Caco-2 (cell line): Measurements from ENCODE around the gene PTPN9. TPM values are rescaled to one million over a fixed set of nuclear protein-coding genes. Genes with fewer than 3 reads are reported as not detected.

Source experiments
- BruUV-seq: library from RNA; stranded (reverse); fragments of 400-500 nt; replicated peaks from 2 replicates; lab custom pipeline; 2021; lab: Mats Ljungman, UMichigan
- CTCF ChIA-PET: fragments of 300-600 bp; sonication (Branson Sonifier 250); formaldehyde crosslinking; loops from one replicate; lab custom pipeline; 2022; ENCODE audit warnings: antibody characterized with exemption; lab: Charles Lee
- POLR2A ChIA-PET: fragments of 300-600 bp; sonication (Branson Sonifier 250); formaldehyde crosslinking; loops from one replicate; lab custom pipeline; 2022; ENCODE audit warnings: antibody characterized with exemption; lab: Charles Lee
- DNase-seq, 2 experiments: peaks; one replicate each; pipeline versions ENCODE4 v3.0.0 to v3.0.0-alpha.2; 2020 to 2022
- H3K27me3 ChIP-seq: replicated peaks from 2 replicates; pipeline ENCODE4 v1.6.0; 2011; ENCODE audit warnings: low read length; ENCODE audit not compliant: control insufficient read depth, insufficient read depth
- H3K36me3 ChIP-seq: 2 replicates; pipeline ENCODE4 v1.5.1; 2011; ENCODE audit warnings: low read length; ENCODE audit not compliant: control insufficient read depth, insufficient read depth
- H3K4me1 ChIP-seq: fragments of 250-450 bp; sonication (Bioruptor Pico); 2 replicates; pipeline ENCODE4 v1.5.1; 2020; ENCODE audit warnings: mild to moderate bottlenecking
- H3K4me3 ChIP-seq: 2 replicates; pipeline ENCODE4 v1.5.1; 2011; ENCODE audit warnings: low read depth, mild to moderate bottlenecking, control low read depth, low read length
- H3K9me3 ChIP-seq: fragments of 250-450 bp; sonication (Bioruptor Pico); 2 replicates; pipeline ENCODE4 v1.5.1; 2020; ENCODE audit warnings: mild to moderate bottlenecking, moderate library complexity
- H3K27ac Mint-ChIP-seq: one replicate; pipeline ENCODE4 v1.8.0; 2022; ENCODE audit warnings: mixed read lengths; ENCODE audit not compliant: unreplicated experiment
- H3K27me3 Mint-ChIP-seq: one replicate; pipeline ENCODE4 v1.8.0; 2022; ENCODE audit warnings: mixed read lengths; ENCODE audit not compliant: insufficient read depth, unreplicated experiment
- H3K36me3 Mint-ChIP-seq: one replicate; pipeline ENCODE4 v1.8.0; 2022; ENCODE audit warnings: mild to moderate bottlenecking, mixed read lengths; ENCODE audit not compliant: insufficient read depth, unreplicated experiment
- H3K4me1 Mint-ChIP-seq: one replicate; pipeline ENCODE4 v1.8.0; 2022; ENCODE audit warnings: low read depth, mixed read lengths; ENCODE audit not compliant: unreplicated experiment
- H3K4me3 Mint-ChIP-seq: one replicate; pipeline ENCODE4 v1.8.0; 2022; ENCODE audit warnings: mild to moderate bottlenecking, moderate library complexity, mixed read lengths; ENCODE audit not compliant: unreplicated experiment
- H3K9me3 Mint-ChIP-seq: one replicate; pipeline ENCODE4 v1.8.0; 2022; ENCODE audit warnings: mixed read lengths; ENCODE audit not compliant: unreplicated experiment
- CTCF ChIP-seq, 2 experiments: fragments of 200-600 bp in 1 of 2; IDR thresholded peaks; 1 replicate in 1 of 2; 2 replicates in 1 of 2; pipeline versions ENCODE4 v1.5.1 to v1.8.0; 2011 to 2022; ENCODE audit warnings: antibody characterized with exemption in 1 of 2, control low read depth in 1 of 2, inconsistent platforms in 1 of 2, low read depth in 1 of 2, low read length in 1 of 2, mild to moderate bottlenecking in 1 of 2, moderate library complexity in 1 of 2; ENCODE audit not compliant: insufficient read depth in 1 of 2, severe bottlenecking in 1 of 2, unreplicated experiment in 1 of 2
- intact Hi-C: fragments of 100-400 bp; cut with micrococcal nuclease; formaldehyde crosslinking; loops from one replicate; pipeline ENCODE4 v1.10.0; 2022; ENCODE audit not compliant: unreplicated experiment
- total RNA-seq: library from RNA; stranded (reverse); gene quantifications from 2 replicates; pipeline ENCODE4 v1.2.3, GENCODE V29; 2022

PTPN9 gene
- total RNA-seq, 1 experiment from 2014 or later = 27.7 TPM

- no peaks in the 10 kb centered on the region for H3K27me3 Mint-ChIP-seq
- no peak for TF ChIP-seq CTCF (IDR thresholded peaks at IDR 0.05; ENCODE audit: insufficient read depth in 1 of 2, low read depth in 1 of 2, low read length in 1 of 2, severe bottlenecking in 1 of 2, unreplicated experiment in 1 of 2)
- Histone ChIP-seq H3K36me3 (peaks cover 1% of the 10 kb centered on the region; the same call in 1 of the 2 replicates), H3K9me3 (no peaks in the 10 kb centered on the region), H3K4me3 (no peak overlapping the region), H3K27me3 (no peaks in the 10 kb centered on the region), H3K4me1 (no peaks in the 10 kb centered on the region)
- peaks cover 17% of the 10 kb centered on the region for H3K36me3 Mint-ChIP-seq
- no peak for DNase-seq
- ChIA-PET POLR2A (no interaction called here), CTCF (no interaction called here)
- intact Hi-C loops = no loop called here
- BruUV-seq = no TSS peak
- H3K9me3 Mint-ChIP-seq = no peaks in the 10 kb centered on the region
- H3K4me1 Mint-ChIP-seq = no peaks in the 10 kb centered on the region
- H3K4me3 Mint-ChIP-seq = no peak overlapping the region
- no peak overlapping the region for H3K27ac Mint-ChIP-seq
These were observed 37.7 kb upstream of the PTPN9 start for GRCh38 chr15:75616766-75617165.

- H3K9me3 Mint-ChIP-seq = no peaks in the 10 kb centered on the region
- no peaks in the 10 kb centered on the region; the same call in 1 of the 2 replicates for H3K36me3 ChIP-seq
- no peak for DNase-seq
- H3K9me3 ChIP-seq = no peaks in the 10 kb centered on the region
- no TSS peak for BruUV-seq
- H3K4me3 Mint-ChIP-seq = no peak overlapping the region
- no peak for TF ChIP-seq CTCF (IDR thresholded peaks at IDR 0.05; ENCODE audit: insufficient read depth in 1 of 2, low read depth in 1 of 2, low read length in 1 of 2, severe bottlenecking in 1 of 2, unreplicated experiment in 1 of 2)
- intact Hi-C loops = no loop called here
- no peaks in the 10 kb centered on the region for H3K27me3 ChIP-seq
- no peaks in the 10 kb centered on the region for H3K4me1 ChIP-seq
- H3K27me3 Mint-ChIP-seq = no peaks in the 10 kb centered on the region
- CTCF ChIA-PET = no interaction called here
- H3K4me1 Mint-ChIP-seq = no peaks in the 10 kb centered on the region
- no peak overlapping the region for H3K4me3 ChIP-seq
- no peak overlapping the region for H3K27ac Mint-ChIP-seq
- peaks cover under 1% of the 10 kb centered on the region for H3K36me3 Mint-ChIP-seq
- POLR2A ChIA-PET = interaction anchor here (0.5 kb wide), 1 partner anchor 159 kb away, joined by 4 read pairs; no protein-coding TSS in a partner anchor
These were observed 27.9 kb upstream of the PTPN9 start for GRCh38 chr15:75606711-75607699.

GRCh38 chr15:75606026-75606425 is 26.9 kb upstream of the PTPN9 start:
- no TSS peak for BruUV-seq
- H3K4me3 ChIP-seq = no peak overlapping the region
- CTCF ChIA-PET = interaction anchor here (0.8 kb wide), 1 partner anchor 104 kb away, joined by 3 read pairs; no protein-coding TSS in a partner anchor
- no peak for DNase-seq
- no peaks in the 10 kb centered on the region for H3K9me3 ChIP-seq
- Mint-ChIP-seq H3K4me1 (no peaks in the 10 kb centered on the region), H3K27ac (no peak overlapping the region), H3K27me3 (no peaks in the 10 kb centered on the region), H3K36me3 (peaks cover 6% of the 10 kb centered on the region), H3K9me3 (no peaks in the 10 kb centered on the region), H3K4me3 (no peak overlapping the region)
- POLR2A ChIA-PET = interaction anchor here (0.5 kb wide), 1 partner anchor 158 kb away, joined by 4 read pairs; no protein-coding TSS in a partner anchor
- no peaks in the 10 kb centered on the region for H3K27me3 ChIP-seq
- no peaks in the 10 kb centered on the region for H3K4me1 ChIP-seq
- H3K36me3 ChIP-seq = no peaks in the 10 kb centered on the region; the same call in none of the 2 replicates
- TF ChIP-seq CTCF (IDR thresholded peaks at IDR 0.05; ENCODE audit: insufficient read depth in 1 of 2, low read depth in 1 of 2, low read length in 1 of 2, severe bottlenecking in 1 of 2, unreplicated experiment in 1 of 2) = no peak
- intact Hi-C loops = no loop called here
